Sigmoid colon (tissue), 7 donors: Measurements from ENCODE around the gene SOX6. TPM values are rescaled to one million over a fixed set of nuclear protein-coding genes. Genes with fewer than 3 reads are reported as not detected.

Experiments
- DNase-seq: peaks from one replicate; pipeline ENCODE4 v3.0.0-alpha.2; 2019
- H3K27ac ChIP-seq, 4 donors: fragments of 200-600 bp; sonication (generic); one replicate each; pipeline ENCODE4 v1.5.1; 2016 to 2019; ENCODE audit warnings: mild to moderate bottlenecking in 1 of 4
- H3K27me3 ChIP-seq, 3 donors: fragments of 200-600 bp; sonication (generic); one replicate each; pipeline ENCODE4 v1.5.1; 2019; ENCODE audit warnings: mild to moderate bottlenecking in 1 of 3
- H3K36me3 ChIP-seq, 4 donors: fragments of 200-600 bp; sonication (generic); one replicate each; pipeline ENCODE4 v1.5.1; 2016 to 2019
- H3K4me1 ChIP-seq, 4 donors: fragments of 200-600 bp; sonication (generic); one replicate each; pipeline ENCODE4 v1.5.1; 2017 to 2019
- H3K4me3 ChIP-seq, 4 donors: fragments of 200-600 bp; sonication (generic); one replicate each; pipeline ENCODE4 v1.5.1; 2017 to 2019; ENCODE audit warnings: mild to moderate bottlenecking in 2 of 4, moderate library complexity in 1 of 4
- H3K9me3 ChIP-seq, 4 donors: fragments of 200-600 bp in 3 of 4; sonication (generic) in 3 of 4; one replicate each; pipeline versions ENCODE4 v1.5.1 to v1.6.1; 2013 to 2019
- CTCF ChIP-seq, 4 experiments: fragments of 450-650 bp in 3 of 4; fragments of 200-600 bp in 1 of 4; IDR thresholded peaks; one replicate each; pipeline ENCODE4 v1.5.1; 2016 to 2019; ENCODE audit warnings: antibody characterized with exemption in 4 of 4, mild to moderate bottlenecking in 3 of 4, moderate library complexity in 2 of 4
- EP300 ChIP-seq, 4 donors: sonication (generic); formaldehyde crosslinking; IDR thresholded peaks; one replicate each; pipeline ENCODE4 v1.6.1; 2017; ENCODE audit warnings: antibody characterized with exemption in 4 of 4
- POLR2A ChIP-seq, 2 donors: fragments of 450-650 bp; IDR thresholded peaks; one replicate each; pipeline ENCODE4 v1.6.1; 2016; ENCODE audit warnings: antibody characterized with exemption in 2 of 2, mild to moderate bottlenecking in 2 of 2, moderate library complexity in 2 of 2
- POLR2AphosphoS5 ChIP-seq, 4 donors: sonication (generic); formaldehyde crosslinking; IDR thresholded peaks; one replicate each; pipeline ENCODE4 v1.6.1; 2017; ENCODE audit warnings: antibody characterized with exemption in 4 of 4
- WGBS, 2 donors: extraction: QIAGEN DNeasy Blood & Tissue Kit; methylation state at CpG; one replicate each; pipeline ENCODE4 v1.1.7; 2013; 5-methylcytosine and 5-hydroxymethylcytosine counted together
- intact Hi-C: fragments of 100-400 bp; cut with DNase I; formaldehyde crosslinking; loops from one replicate; pipeline ENCODE4 v1.15.1; 2023
- polyA plus RNA-seq, 3 donors: library from polyadenylated mRNA; stranded (reverse); fragments of 200-250 nt; gene quantifications; one replicate each; pipeline ENCODE4 v1.2.3, GENCODE V29; 2013
- total RNA-seq, 4 donors: library from RNA; depleted of rRNA; stranded (reverse); fragments of >200 nt; gene quantifications; one replicate each; pipeline ENCODE4 v1.1.0, GENCODE V29; 2016
- donor health status: healthy with polysubstance abuse.
- donor health status: Bipolar disorder and iron deficiency.
- donor health status: healthy.

Gene SOX6
- total and polyA plus RNA-seq, 7 donors: 0.46 to 6.1 (median 1.7) TPM

- WGBS, 2 donors: 28 to 57% methylated on average over 3 of the region's 3 CpGs
- no peak overlapping the region for H3K27ac ChIP-seq
- H3K27me3 ChIP-seq: no peaks in the 10 kb centered on the region
- no peaks in the 10 kb centered on the region for H3K36me3 ChIP-seq
- no peaks in the 10 kb centered on the region for H3K9me3 ChIP-seq
- intact Hi-C loops: no loop called here
- TF ChIP-seq CTCF (IDR thresholded peaks at IDR 0.05) (no peak), POLR2A (IDR thresholded peaks at IDR 0.05) (no peak), POLR2AphosphoS5 (IDR thresholded peaks at IDR 0.05) (no peak), EP300 (IDR thresholded peaks at IDR 0.05) (no peak)
- H3K4me3 ChIP-seq: no peak overlapping the region
- H3K4me1 ChIP-seq: no peaks in the 10 kb centered on the region
- peak; percentile 49 for DNase-seq
Observed at GRCh38 chr11:16226245-16226644, 130.1 kb downstream of the SOX6 start.

GRCh38 chr11:16225623-16226022, 130.7 kb downstream of the SOX6 start:
- Histone ChIP-seq H3K36me3 (no peaks in the 10 kb centered on the region), H3K9me3 (no peaks in the 10 kb centered on the region), H3K4me1 (no peaks in the 10 kb centered on the region), H3K27ac (no peak overlapping the region), H3K4me3 (no peak overlapping the region), H3K27me3 (no peaks in the 10 kb centered on the region)
- 67 to 72% methylated on average over 1 of the region's 1 CpG for WGBS, 2 donors
- TF ChIP-seq CTCF (IDR thresholded peaks at IDR 0.05) (no peak), POLR2AphosphoS5 (IDR thresholded peaks at IDR 0.05) (no peak)
- DNase-seq: no peak
- intact Hi-C loops: no loop called here

GRCh38 chr11:16223558-16223957, 132.8 kb downstream of the SOX6 start:
- H3K36me3 ChIP-seq: no peaks in the 10 kb centered on the region
- no peak overlapping the region for H3K27ac ChIP-seq
- H3K27me3 ChIP-seq: no peaks in the 10 kb centered on the region
- H3K4me3 ChIP-seq: no peak overlapping the region
- no peak for DNase-seq
- no peaks in the 10 kb centered on the region for H3K4me1 ChIP-seq
- 78 to 80% methylated on average over 1 of the region's 1 CpG for WGBS, 2 donors
- no peaks in the 10 kb centered on the region for H3K9me3 ChIP-seq
- intact Hi-C loops: no loop called here
- TF ChIP-seq EP300 (IDR thresholded peaks at IDR 0.05): no peak
- TF ChIP-seq POLR2A (IDR thresholded peaks at IDR 0.05): no peak
- TF ChIP-seq POLR2AphosphoS5 (IDR thresholded peaks at IDR 0.05): no peak
- no peak for TF ChIP-seq CTCF (IDR thresholded peaks at IDR 0.05)

GRCh38 chr11:16217631-16218030, 138.7 kb downstream of the SOX6 start:
- H3K4me1 ChIP-seq: no peaks in the 10 kb centered on the region
- no peak overlapping the region for H3K27ac ChIP-seq
- no peak for DNase-seq
- H3K36me3 ChIP-seq: no peaks in the 10 kb centered on the region
- H3K4me3 ChIP-seq: no peak overlapping the region
- intact Hi-C loops: no loop called here
- WGBS, 2 donors: 83 to 89% methylated on average over 3 of the region's 3 CpGs
- no peaks in the 10 kb centered on the region for H3K27me3 ChIP-seq
- H3K9me3 ChIP-seq: no peaks in the 10 kb centered on the region
- TF ChIP-seq POLR2A (IDR thresholded peaks at IDR 0.05): no peak
- TF ChIP-seq EP300 (IDR thresholded peaks at IDR 0.05): no peak

GRCh38 chr11:16216831-16217230, 139.5 kb downstream of the SOX6 start:
- Histone ChIP-seq H3K4me3 (no peak overlapping the region), H3K27ac (no peak overlapping the region), H3K9me3 (no peaks in the 10 kb centered on the region), H3K27me3 (no peaks in the 10 kb centered on the region), H3K4me1 (no peaks in the 10 kb centered on the region), H3K36me3 (no peaks in the 10 kb centered on the region)
- WGBS, 2 donors: 86 to 95% methylated on average over 3 of the region's 3 CpGs
- intact Hi-C loops: no loop called here
- DNase-seq: no peak
- no peak for TF ChIP-seq POLR2AphosphoS5 (IDR thresholded peaks at IDR 0.05)
- no peak for TF ChIP-seq CTCF (IDR thresholded peaks at IDR 0.05)
- TF ChIP-seq POLR2A (IDR thresholded peaks at IDR 0.05): no peak
- no peak for TF ChIP-seq EP300 (IDR thresholded peaks at IDR 0.05)
